ENCODE measurements around the gene TLX2.

Gene TLX2

GRCh38 chr2:74544634-74545033 lies 30.4 kb downstream of the TLX2 start:
- DNase-seq (ENCODE audit: extremely low read depth, low read depth) = no peak
- TF ChIP-seq, protein P1, sequence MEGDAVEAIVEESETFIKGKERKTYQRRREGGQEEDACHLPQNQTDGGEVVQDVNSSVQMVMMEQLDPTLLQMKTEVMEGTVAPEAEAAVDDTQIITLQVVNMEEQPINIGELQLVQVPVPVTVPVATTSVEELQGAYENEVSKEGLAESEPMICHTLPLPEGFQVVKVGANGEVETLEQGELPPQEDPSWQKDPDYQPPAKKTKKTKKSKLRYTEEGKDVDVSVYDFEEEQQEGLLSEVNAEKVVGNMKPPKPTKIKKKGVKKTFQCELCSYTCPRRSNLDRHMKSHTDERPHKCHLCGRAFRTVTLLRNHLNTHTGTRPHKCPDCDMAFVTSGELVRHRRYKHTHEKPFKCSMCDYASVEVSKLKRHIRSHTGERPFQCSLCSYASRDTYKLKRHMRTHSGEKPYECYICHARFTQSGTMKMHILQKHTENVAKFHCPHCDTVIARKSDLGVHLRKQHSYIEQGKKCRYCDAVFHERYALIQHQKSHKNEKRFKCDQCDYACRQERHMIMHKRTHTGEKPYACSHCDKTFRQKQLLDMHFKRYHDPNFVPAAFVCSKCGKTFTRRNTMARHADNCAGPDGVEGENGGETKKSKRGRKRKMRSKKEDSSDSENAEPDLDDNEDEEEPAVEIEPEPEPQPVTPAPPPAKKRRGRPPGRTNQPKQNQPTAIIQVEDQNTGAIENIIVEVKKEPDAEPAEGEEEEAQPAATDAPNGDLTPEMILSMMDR (IDR thresholded peaks at IDR 0.05; ENCODE audit: low read depth, low read length, missing control alignments) = peak; percentile 6
- H3K4me3 ChIP-seq (replicated peaks; ENCODE audit: low read depth, low read length) = no peak overlapping the region

DNA sequence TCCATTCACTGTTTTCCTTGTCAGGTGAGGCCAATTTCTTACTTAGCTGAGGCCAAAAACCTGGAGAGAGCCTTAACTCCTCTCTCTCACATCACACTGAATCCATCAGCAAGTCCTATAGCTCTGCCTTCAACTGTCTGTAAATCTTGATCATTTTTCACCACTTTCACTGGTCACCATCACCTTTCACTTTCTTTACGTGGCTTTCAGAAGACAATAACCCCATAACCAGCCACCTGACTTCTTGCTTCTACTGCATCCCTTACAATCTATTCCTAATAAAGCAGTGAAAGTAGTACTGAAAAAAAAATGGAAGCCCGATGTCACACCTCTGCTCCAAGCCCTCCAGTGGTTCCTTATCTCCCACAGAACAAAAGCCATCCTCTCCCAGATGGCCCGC lies 31.8 kb downstream of the TLX2 start:
- no peak overlapping the region for H3K4me3 ChIP-seq (replicated peaks; ENCODE audit: low read depth, low read length)
- TF ChIP-seq, protein P1 (IDR thresholded peaks at IDR 0.05; ENCODE audit: low read depth, low read length, missing control alignments) = no peak
- DNase-seq (ENCODE audit: extremely low read depth, low read depth) = no peak

- no peak for DNase-seq (ENCODE audit: extremely low read depth, low read depth)
- peak overlapping the region; percentile 58 for H3K4me3 ChIP-seq (replicated peaks; ENCODE audit: low read depth, low read length)
- TF ChIP-seq, protein P1 (IDR thresholded peaks at IDR 0.05; ENCODE audit: low read depth, low read length, missing control alignments) = no peak
Measured at GRCh38 chr2:74548285-74548899, 34.1 kb downstream of the TLX2 start.

DNA sequence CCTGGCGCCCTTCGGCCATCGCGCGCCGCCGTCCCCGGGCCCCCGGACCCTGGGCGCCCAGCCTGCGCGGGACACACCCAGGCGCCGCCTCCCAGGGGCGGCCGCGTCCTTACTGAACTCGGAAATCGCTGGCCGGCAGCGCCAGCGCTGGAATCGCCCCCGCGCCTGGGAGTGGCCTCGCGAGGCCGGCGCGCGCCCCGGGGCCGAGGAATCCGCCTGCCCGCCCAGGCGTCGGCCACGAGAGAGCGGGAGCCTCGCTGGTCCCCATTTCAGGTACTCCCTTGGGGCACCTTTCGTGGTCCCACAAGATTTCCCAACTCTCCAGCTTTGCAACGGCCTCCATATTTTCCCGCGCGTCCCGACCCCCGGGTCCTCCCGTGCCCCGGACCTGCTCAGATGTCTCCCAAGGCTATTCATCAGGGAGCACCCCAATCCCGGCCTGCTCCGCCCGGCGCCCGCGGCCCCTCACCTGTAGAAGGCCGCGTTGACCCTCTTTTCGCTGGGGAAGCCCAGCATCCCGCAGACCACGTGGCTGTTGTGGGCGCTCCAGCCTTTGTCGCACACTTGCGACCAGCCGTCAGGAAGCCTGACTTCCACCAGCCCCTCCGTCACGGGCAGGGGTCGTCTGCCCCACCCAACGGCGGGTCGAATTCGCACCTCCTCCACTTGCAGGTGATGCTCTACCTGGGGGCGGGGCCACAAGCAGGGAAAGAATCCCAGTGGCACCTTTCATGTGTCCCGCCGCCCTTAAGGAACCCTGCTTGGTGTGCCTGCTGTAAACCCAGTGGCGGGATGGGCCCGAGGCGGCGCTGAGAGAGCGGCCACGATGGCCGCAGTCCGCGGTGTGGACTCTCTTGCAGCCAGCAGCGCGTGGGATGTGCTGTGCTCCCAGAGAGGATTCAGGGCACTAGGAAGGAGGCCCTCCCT lies 34.9 kb downstream of the TLX2 start:
- no peak for DNase-seq (ENCODE audit: extremely low read depth, low read depth)
- TF ChIP-seq, protein P1 (IDR thresholded peaks at IDR 0.05; ENCODE audit: low read depth, low read length, missing control alignments) = no peak
- peak overlapping the region; percentile 58 for H3K4me3 ChIP-seq (replicated peaks; ENCODE audit: low read depth, low read length)

DNA sequence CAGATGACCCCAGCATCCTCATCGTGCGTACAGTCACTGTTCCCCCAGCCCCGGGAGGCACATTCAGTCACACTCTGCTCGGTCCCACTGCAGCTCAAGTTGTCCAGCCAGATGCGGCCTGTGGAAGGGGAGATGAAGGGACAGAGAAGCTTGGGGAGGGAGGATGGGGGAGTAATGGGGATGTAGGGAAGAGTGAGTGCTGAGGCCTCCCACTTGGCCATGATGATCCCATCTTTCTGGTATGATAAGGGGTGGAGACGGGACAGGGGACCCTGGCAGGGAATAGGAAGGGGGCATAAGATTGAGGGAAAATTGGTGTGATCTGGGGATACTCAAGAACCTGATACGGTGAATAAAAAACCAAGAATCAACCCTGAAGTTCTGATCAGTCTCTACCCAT lies 36.0 kb downstream of the TLX2 start:
- peak overlapping the region; percentile 58 for H3K4me3 ChIP-seq (replicated peaks; ENCODE audit: low read depth, low read length)
- TF ChIP-seq, protein P1 (IDR thresholded peaks at IDR 0.05; ENCODE audit: low read depth, low read length, missing control alignments) = no peak
- DNase-seq (ENCODE audit: extremely low read depth, low read depth) = no peak

DNA sequence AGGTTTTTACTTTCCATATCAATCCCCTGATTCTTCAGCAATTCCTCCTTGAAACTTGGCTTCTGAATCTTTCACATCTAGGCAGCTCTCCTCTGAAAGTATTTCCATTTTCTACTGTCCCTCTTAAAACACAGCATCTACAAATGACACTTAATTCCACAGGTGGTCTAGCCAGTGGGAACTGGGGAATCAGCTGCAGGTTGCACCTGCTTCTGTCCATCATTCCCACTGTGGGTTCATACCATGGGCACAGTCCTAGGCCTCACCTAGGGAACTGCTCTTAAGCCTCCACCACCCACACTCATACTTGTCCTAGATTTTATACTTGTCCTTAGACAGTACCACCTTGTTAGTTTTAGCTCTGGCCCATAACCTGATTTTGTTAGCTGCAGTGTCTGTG lies 37.3 kb downstream of the TLX2 start:
- H3K4me3 ChIP-seq (replicated peaks; ENCODE audit: low read depth, low read length) = peak overlapping the region; percentile 73
- TF ChIP-seq, protein P1 (IDR thresholded peaks at IDR 0.05; ENCODE audit: low read depth, low read length, missing control alignments) = no peak
- no peak for DNase-seq (ENCODE audit: extremely low read depth, low read depth)
